Spleen (tissue), 11 donors: ENCODE data around the gene IL22RA1. TPM values are rescaled to one million over a fixed set of nuclear protein-coding genes. Genes with fewer than 3 reads are reported as not detected.

Experiments
- DNase-seq: peaks from one replicate; pipeline ENCODE4 v3.0.0-alpha.2; 2020
- H3K27ac ChIP-seq, 8 donors: fragments of 200-600 bp; sonication (generic) in 7 of 8; 1 replicate in 4 of 8; 2 replicates in 4 of 8; pipeline versions ENCODE4 v1.5.0 to v1.8.0; 2016 to 2021; ENCODE audit warnings: inconsistent platforms in 4 of 8, mild to moderate bottlenecking in 4 of 8, moderate library complexity in 1 of 8
- H3K27me3 ChIP-seq, 7 donors: fragments of 200-600 bp; sonication (generic) in 6 of 7; replicated peaks in 1 of 7; 1 replicate in 4 of 7; 2 replicates in 3 of 7; pipeline versions ENCODE4 v1.5.0 to v1.8.0; 2016 to 2021; ENCODE audit warnings: inconsistent platforms in 3 of 7, mild to moderate bottlenecking in 1 of 7
- H3K36me3 ChIP-seq, 6 donors: fragments of 200-600 bp; sonication (generic) in 5 of 6; 1 replicate in 4 of 6; 2 replicates in 2 of 6; pipeline versions ENCODE4 v1.5.0 to v1.8.0; 2016 to 2021; ENCODE audit warnings: inconsistent platforms in 2 of 6
- H3K4me1 ChIP-seq, 6 donors: fragments of 200-600 bp; sonication (generic) in 5 of 6; 1 replicate in 3 of 6; 2 replicates in 3 of 6; pipeline versions ENCODE4 v1.5.0 to v1.8.0; 2016 to 2021; ENCODE audit warnings: inconsistent platforms in 3 of 6
- H3K4me3 ChIP-seq, 8 donors: fragments of 200-600 bp; sonication (generic) in 7 of 8; 1 replicate in 4 of 8; 2 replicates in 4 of 8; pipeline versions ENCODE4 v1.5.0 to v1.8.0; 2016 to 2021; ENCODE audit warnings: inconsistent platforms in 4 of 8, mild to moderate bottlenecking in 4 of 8, moderate library complexity in 2 of 8
- H3K9me3 ChIP-seq, 8 donors: fragments of 200-600 bp; sonication (generic) in 7 of 8; 1 replicate in 4 of 8; 2 replicates in 4 of 8; pipeline versions ENCODE4 v1.5.0 to v1.8.0; 2016 to 2021; ENCODE audit warnings: inconsistent platforms in 4 of 8
- POLR2A ChIP-seq, 3 donors: fragments of 450-650 bp; IDR thresholded peaks; one replicate each; pipeline ENCODE4 v1.5.1; 2017; ENCODE audit warnings: antibody characterized with exemption in 3 of 3, mild to moderate bottlenecking in 1 of 3
- POLR2AphosphoS5 ChIP-seq, 3 donors: sonication (generic); formaldehyde crosslinking; IDR thresholded peaks; one replicate each; pipeline ENCODE4 v1.5.1; 2017; ENCODE audit warnings: antibody characterized with exemption in 3 of 3
- WGBS, 5 donors: extraction: QIAGEN DNeasy Blood & Tissue Kit in 3 of 5; methylation state at CpG; one replicate each; pipeline versions ENCODE4 v1.1.5 to v1.1.7; 2013 to 2018; 5-methylcytosine and 5-hydroxymethylcytosine counted together
- intact Hi-C: fragments of 100-400 bp; cut with DNase I; formaldehyde crosslinking; loops from one replicate; pipeline ENCODE4 v1.15.0; 2023; ENCODE audit warnings: low total_unique reads
- polyA plus RNA-seq, 3 donors: library from polyadenylated mRNA; stranded (reverse); fragments of 200-250 nt; gene quantifications; one replicate each; pipeline ENCODE4 v1.2.1, GENCODE V29; 2013
- total RNA-seq, 7 donors: library from RNA; depleted of rRNA in 3 of 7; stranded (reverse); fragments of >200 nt in 3 of 7; fragmentation: NEBNext Ultra II Directional in 4 of 7; extraction: Animal tissue kit (Norgen Biotek cat#: 25700) in 4 of 7; gene quantifications; one replicate each; pipeline versions ENCODE4 v1.1.0 to v1.2.1, GENCODE V29; 2016 to 2021
- TF ChIP-seq, protein P1 (sequence below), 11 experiments: fragments of 200-600 bp in 7 of 11; fragments of 450-650 bp in 4 of 11; sonication (generic) in 4 of 11; IDR thresholded peaks in 8 of 11; conservative IDR thresholded peaks in 3 of 11; 1 replicate in 7 of 11; 2 replicates in 4 of 11; pipeline versions ENCODE4 v1.4.0 to v1.8.0; 2016 to 2021; ENCODE audit warnings: antibody characterized with exemption in 11 of 11, inconsistent platforms in 4 of 11, mild to moderate bottlenecking in 1 of 11
- donor health status: healthy with polysubstance abuse.
- donor health status: DM: no; HTN: no; CAD: no; lungs with moderate emphysema.
- donor health status: DM: no; HTN: no; CAD: no.
- donor health status: Bipolar disorder and iron deficiency.
- donor health status: healthy.
- donor health status: DM: no; HTN: no; CAD: no.
- donor health status: DM: yes; HTN: yes; CAD: no.

The IL22RA1 gene
- total and polyA plus RNA-seq, 10 donors = not detected

GRCh38 chr1:24071941-24072340, 71.0 kb downstream of the IL22RA1 start:
- WGBS, 5 donors = 84 to 90% (median 85%) methylated on average over 6 to 7 of the region's 7 CpGs
- H3K27me3 ChIP-seq = peaks cover 0 to 25% (median 0%) of the 10 kb centered on the region in 7 donors
- no peak overlapping the region for H3K4me3 ChIP-seq
- no peaks in the 10 kb centered on the region for H3K36me3 ChIP-seq
- DNase-seq = peak; percentile 23
- H3K9me3 ChIP-seq = no peaks in the 10 kb centered on the region
- intact Hi-C loops = no loop called here
- TF ChIP-seq POLR2AphosphoS5 (IDR thresholded peaks at IDR 0.05) = no peak
- TF ChIP-seq, protein P1, sequence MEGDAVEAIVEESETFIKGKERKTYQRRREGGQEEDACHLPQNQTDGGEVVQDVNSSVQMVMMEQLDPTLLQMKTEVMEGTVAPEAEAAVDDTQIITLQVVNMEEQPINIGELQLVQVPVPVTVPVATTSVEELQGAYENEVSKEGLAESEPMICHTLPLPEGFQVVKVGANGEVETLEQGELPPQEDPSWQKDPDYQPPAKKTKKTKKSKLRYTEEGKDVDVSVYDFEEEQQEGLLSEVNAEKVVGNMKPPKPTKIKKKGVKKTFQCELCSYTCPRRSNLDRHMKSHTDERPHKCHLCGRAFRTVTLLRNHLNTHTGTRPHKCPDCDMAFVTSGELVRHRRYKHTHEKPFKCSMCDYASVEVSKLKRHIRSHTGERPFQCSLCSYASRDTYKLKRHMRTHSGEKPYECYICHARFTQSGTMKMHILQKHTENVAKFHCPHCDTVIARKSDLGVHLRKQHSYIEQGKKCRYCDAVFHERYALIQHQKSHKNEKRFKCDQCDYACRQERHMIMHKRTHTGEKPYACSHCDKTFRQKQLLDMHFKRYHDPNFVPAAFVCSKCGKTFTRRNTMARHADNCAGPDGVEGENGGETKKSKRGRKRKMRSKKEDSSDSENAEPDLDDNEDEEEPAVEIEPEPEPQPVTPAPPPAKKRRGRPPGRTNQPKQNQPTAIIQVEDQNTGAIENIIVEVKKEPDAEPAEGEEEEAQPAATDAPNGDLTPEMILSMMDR (IDR thresholded peaks at IDR 0.05 in 8 of 11, conservative IDR thresholded peaks at IDR 0.05 in 3 of 11) = no peak
- no peak for TF ChIP-seq POLR2A (IDR thresholded peaks at IDR 0.05)
- H3K4me1 ChIP-seq = peaks cover 0 to 11% (median 7%) of the 10 kb centered on the region in 6 donors
- no peak overlapping the region for H3K27ac ChIP-seq

GRCh38 chr1:24070821-24071393, 72.0 kb downstream of the IL22RA1 start:
- intact Hi-C loops = no loop called here
- peaks cover 0 to 11% (median 7%) of the 10 kb centered on the region in 6 donors for H3K4me1 ChIP-seq
- H3K9me3 ChIP-seq = no peaks in the 10 kb centered on the region
- no peak overlapping the region for H3K4me3 ChIP-seq
- peak; percentile 81 for DNase-seq
- H3K27me3 ChIP-seq = peaks cover 0 to 25% (median 0%) of the 10 kb centered on the region in 7 donors
- no peak overlapping the region for H3K27ac ChIP-seq
- WGBS, 5 donors = 9 to 29% (median 25%) methylated on average over 13 to 15 of the region's 15 CpGs
- no peaks in the 10 kb centered on the region for H3K36me3 ChIP-seq
- TF ChIP-seq, protein P1 (IDR thresholded peaks at IDR 0.05 in 8 of 11, conservative IDR thresholded peaks at IDR 0.05 in 3 of 11) = peak; percentile 66 to 89 (median 84)
- TF ChIP-seq POLR2A (IDR thresholded peaks at IDR 0.05) = no peak
- TF ChIP-seq POLR2AphosphoS5 (IDR thresholded peaks at IDR 0.05) = no peak

DNA sequence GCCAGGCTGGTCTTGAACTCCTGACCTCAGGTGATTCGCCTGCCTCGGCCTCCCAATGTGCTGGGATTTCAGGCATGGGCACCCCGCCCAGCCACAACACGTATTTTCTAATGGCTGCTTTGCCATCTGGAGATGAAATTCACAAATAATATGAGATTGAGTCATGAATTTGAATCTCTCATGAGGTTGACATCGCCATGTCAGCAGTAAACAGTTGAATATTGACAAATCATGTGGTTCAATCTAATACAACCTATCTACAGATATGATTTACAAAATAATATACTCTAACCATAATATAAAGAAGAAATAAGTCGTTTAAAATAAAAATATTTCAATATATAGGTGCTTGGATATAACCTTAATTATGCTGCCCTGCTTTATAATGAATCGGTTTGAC, 73.1 kb downstream of the IL22RA1 start:
- Histone ChIP-seq H3K36me3 (no peaks in the 10 kb centered on the region), H3K4me3 (no peak overlapping the region), H3K27ac (no peak overlapping the region), H3K4me1 (peaks cover 0 to 11% (median 7%) of the 10 kb centered on the region in 6 donors), H3K27me3 (peaks cover 0 to 25% (median 0%) of the 10 kb centered on the region in 7 donors), H3K9me3 (no peaks in the 10 kb centered on the region)
- DNase-seq = no peak
- 66 to 81% (median 75%) methylated on average over 7 of the region's 7 CpGs for WGBS, 5 donors
- no peak for TF ChIP-seq POLR2AphosphoS5 (IDR thresholded peaks at IDR 0.05)
- TF ChIP-seq POLR2A (IDR thresholded peaks at IDR 0.05) = no peak
- TF ChIP-seq, protein P1 (IDR thresholded peaks at IDR 0.05 in 8 of 11, conservative IDR thresholded peaks at IDR 0.05 in 3 of 11) = no peak
- intact Hi-C loops = no loop called here

Other genes starting within 250 kb of the IL22RA1 start
- 10 to 100 TPM; 15.0 to 23.4 (median 18.2) TPM for gene CNR2, start 229.8 kb downstream of the IL22RA1 start, total RNA-seq
- 10 to 100 TPM; 18.2 to 26.6 (median 22.3) TPM for gene CNR2, start 229.8 kb downstream of the IL22RA1 start, polyA plus RNA-seq
- gene PNRC2, start 183.3 kb downstream of the IL22RA1 start, total RNA-seq = 100 to 1,000 TPM in 6 of 7 donors, 10 to 100 TPM in 1; 87.3 to 127 (median 120) TPM
- 100 to 1,000 TPM in 2 of 3 donors, 10 to 100 TPM in 1; 83.0 to 114 (median 111) TPM for gene PNRC2, start 183.3 kb downstream of the IL22RA1 start, polyA plus RNA-seq
- gene SRSF10, start 162.8 kb downstream of the IL22RA1 start, total RNA-seq = 100 to 1,000 TPM in 4 of 7 donors, 10 to 100 TPM in 3; 89.4 to 146 (median 102) TPM
- 10 to 100 TPM; 54.5 to 65.9 (median 64.0) TPM for gene SRSF10, start 162.8 kb downstream of the IL22RA1 start, polyA plus RNA-seq
- gene MYOM3, start 31.0 kb downstream of the IL22RA1 start, total RNA-seq = not detected
- gene MYOM3, start 31.0 kb downstream of the IL22RA1 start, polyA plus RNA-seq = under 1 TPM; 0.02 to 0.06 (median 0.06) TPM
- gene IFNLR1, start 44.1 kb upstream of the IL22RA1 start, total RNA-seq = 1 to 10 TPM; 3.3 to 8.9 (median 3.9) TPM
- 1 to 10 TPM; 1.7 to 3.3 (median 3.1) TPM for gene IFNLR1, start 44.1 kb upstream of the IL22RA1 start, polyA plus RNA-seq
- gene GRHL3, start 176.2 kb upstream of the IL22RA1 start, total RNA-seq = not detected
- under 1 TPM in 2 of 3 donors, not detected in 1; 0.04 to 0.06 TPM for gene GRHL3, start 176.2 kb upstream of the IL22RA1 start, polyA plus RNA-seq